WTC11 (cell line): ENCODE data around the gene HNRNPM. TPM values are rescaled to one million over a fixed set of nuclear protein-coding genes. Genes with fewer than 3 reads are reported as not detected.
"Not testable (repeated sequence)": the region's sequence is repeated elsewhere in the genome, so short reads cannot be mapped to it uniquely, and the experiment has no call there.

Experiments used
- ATAC-seq: fragments of 200-7000 bp; cut with Tn5 transposase; 2 replicates; pipeline ENCODE4 v1.10.0; 2021; ENCODE audit warnings: mild to moderate bottlenecking, moderate library complexity
- CTCF ChIA-PET: fragments of 300-600 bp; sonication (Branson Sonifier 250); formaldehyde crosslinking; loops from one replicate; lab custom pipeline; 2021; ENCODE audit warnings: antibody characterized with exemption; lab: Charles Lee
- POLR2A ChIA-PET: fragments of 350-600 bp; sonication (Branson Sonifier 250); formaldehyde crosslinking; loops from one replicate; lab custom pipeline; 2021; ENCODE audit warnings: antibody characterized with exemption; lab: Charles Lee
- DNase-seq: peaks from one replicate; pipeline ENCODE4 v3.0.0; 2021; ENCODE audit warnings: low spot score
- H3K27ac Mint-ChIP-seq: 2 replicates; pipeline ENCODE4 v1.8.0; 2021; ENCODE audit warnings: mixed read lengths
- H3K27me3 Mint-ChIP-seq: 2 replicates; pipeline ENCODE4 v1.8.0; 2021; ENCODE audit warnings: low read depth, mild to moderate bottlenecking, moderate library complexity, mixed read lengths
- H3K36me3 Mint-ChIP-seq: 2 replicates; pipeline ENCODE4 v1.8.0; 2021; ENCODE audit warnings: mixed read lengths
- H3K4me1 Mint-ChIP-seq: 2 replicates; pipeline ENCODE4 v1.8.0; 2022; ENCODE audit warnings: mixed read lengths
- H3K4me3 Mint-ChIP-seq: 2 replicates; pipeline ENCODE4 v1.8.0; 2021; ENCODE audit warnings: mild to moderate bottlenecking, moderate library complexity, mixed read lengths
- H3K9me3 Mint-ChIP-seq: 2 replicates; pipeline ENCODE4 v1.8.0; 2021; ENCODE audit warnings: mixed read lengths
- ARID4B ChIP-seq: sonication (generic); formaldehyde crosslinking; IDR thresholded peaks from 2 replicates; pipeline ENCODE4 v1.8.0; 2023; ENCODE audit warnings: missing genetic modification reagents, mild to moderate bottlenecking, borderline replicate concordance
- ELF4 ChIP-seq: sonication (generic); formaldehyde crosslinking; IDR thresholded peaks from 2 replicates; pipeline ENCODE4 v1.8.1; 2022; ENCODE audit warnings: low read depth, mild to moderate bottlenecking, moderate library complexity, missing genetic modification reagents
- EMX1 ChIP-seq: fragments of 250-450 bp; sonication (Bioruptor Pico); IDR thresholded peaks from 2 replicates; pipeline ENCODE4 v1.8.0; 2021; ENCODE audit warnings: mild to moderate bottlenecking
- ERG ChIP-seq: fragments of 250-450 bp; sonication (Bioruptor Pico); IDR thresholded peaks from 2 replicates; pipeline ENCODE4 v1.8.0; 2021; ENCODE audit warnings: mild to moderate bottlenecking
- GTF2I ChIP-seq: fragments of 250-450 bp; sonication (Bioruptor Pico); conservative IDR thresholded peaks from 2 replicates; pipeline ENCODE4 v1.4.0; 2021; ENCODE audit warnings: mild to moderate bottlenecking
- OVOL2 ChIP-seq: fragments of 250-450 bp; sonication (Bioruptor Pico); IDR thresholded peaks from 2 replicates; pipeline ENCODE4 v1.9.0; 2021; ENCODE audit warnings: mild to moderate bottlenecking, borderline replicate concordance
- ZNF121 ChIP-seq: sonication (generic); formaldehyde crosslinking; IDR thresholded peaks from 2 replicates; pipeline ENCODE4 v1.8.0; 2023; ENCODE audit warnings: missing genetic modification reagents
- ZNF232 ChIP-seq: sonication (generic); formaldehyde crosslinking; IDR thresholded peaks from 2 replicates; pipeline ENCODE4 v1.8.0; 2022; ENCODE audit warnings: mild to moderate bottlenecking, missing genetic modification reagents
- ZNF532 ChIP-seq: fragments of 250-450 bp; sonication (Bioruptor Pico); IDR thresholded peaks from 2 replicates; pipeline ENCODE4 v1.9.0; 2021; ENCODE audit warnings: mild to moderate bottlenecking, borderline replicate concordance
- total RNA-seq: library from RNA; stranded (reverse); gene quantifications from 3 replicates; pipeline ENCODE4 v1.2.3, GENCODE V29; 2021

HNRNPM gene
- total RNA-seq, 1 experiment from 2014 or later = 416 TPM

GRCh38 chr19:8430650-8431049 is 14.1 kb upstream of the HNRNPM start (continued):
- no peak for TF ChIP-seq ERG (CRISPR knock-in tag)
- TF ChIP-seq ARID4B (CRISPR knock-in tag) = no peak
- no peak for TF ChIP-seq EMX1 (CRISPR knock-in tag)
- no peak for TF ChIP-seq GTF2I (CRISPR knock-in tag)
- no peak for TF ChIP-seq OVOL2 (CRISPR knock-in tag)
- TF ChIP-seq, all 79 proteins: peak for 0

GRCh38 chr19:8438236-8438635 is 6.5 kb upstream of the HNRNPM start:
- H3K36me3 Mint-ChIP-seq = 0 out of 2 replicates have a peak, but pooled peaks cover 7% of the 10 kb centered on the region
- H3K9me3 Mint-ChIP-seq = no peaks in the 10 kb centered on the region
- TF ChIP-seq ZNF232 (CRISPR knock-in tag) (no peak), ZNF532 (no peak)
- no peak overlapping the region for H3K4me3 Mint-ChIP-seq
- ChIA-PET POLR2A (no interaction called here), CTCF (interaction anchor here (0.9 to 1.9 kb wide), 2 partner anchors 10 to 25 kb away, joined by 3 to 11 read pairs; partner anchors contain the start of gene MARCHF2)
- no peaks in the 10 kb centered on the region for H3K27me3 Mint-ChIP-seq
- H3K4me1 Mint-ChIP-seq = peaks cover 11% of the 10 kb centered on the region
- peak overlapping the region; percentile 44; the same call in 1 of the 2 replicates for H3K27ac Mint-ChIP-seq
- DNase-seq = no peak
- no peak for ATAC-seq

GRCh38 chr19:8441725-8442544 is 2.8 kb upstream of the HNRNPM start:
- ATAC-seq (peak; percentile 74), DNase-seq (peak; percentile 44)
- ChIA-PET POLR2A (interaction anchor here (0.6 kb wide), 1 partner anchor 123 kb away, joined by 4 read pairs; no protein-coding TSS in a partner anchor), CTCF (interaction anchor here (0.6 to 2.1 kb wide), 10 partner anchors 18 to 289 kb away, joined by 3 to 16 read pairs (median 4); partner anchors contain the start of genes MARCHF2 and ZNF414)
- Mint-ChIP-seq H3K4me1 (peaks cover 27% of the 10 kb centered on the region), H3K4me3 (peak overlapping the region; percentile 31), H3K36me3 (peaks cover 17% of the 10 kb centered on the region), H3K27me3 (no peaks in the 10 kb centered on the region), H3K27ac (peak overlapping the region; percentile 99), H3K9me3 (no peaks in the 10 kb centered on the region)
- no peak for TF ChIP-seq OVOL2 (CRISPR knock-in tag)
- no peak for TF ChIP-seq ELF4
- peak; percentile 99 for TF ChIP-seq ZNF121
- peak; percentile 87 for TF ChIP-seq GTF2I (CRISPR knock-in tag)

GRCh38 chr19:8444140-8444676 is 567 bp upstream of the HNRNPM start:
- H3K27me3 Mint-ChIP-seq, ATAC-seq, H3K9me3 Mint-ChIP-seq, DNase-seq: not testable (repeated sequence)
- ChIA-PET POLR2A (interaction anchor here (0.9 to 1.6 kb wide), 4 partner anchors 26 to 82 kb away, joined by 3 to 8 read pairs (median 4); partner anchors contain the start of genes MARCHF2 and ZNF414), CTCF (interaction anchor here (0.9 to 1.7 kb wide), 9 partner anchors 31 to 138 kb away, joined by 3 to 10 read pairs (median 4); partner anchors contain the start of gene MARCHF2)
- peaks cover 17% of the 10 kb centered on the region for H3K36me3 Mint-ChIP-seq
- peaks cover 48% of the 10 kb centered on the region for H3K4me1 Mint-ChIP-seq
- peak overlapping the region; percentile 99 for H3K27ac Mint-ChIP-seq
- H3K4me3 Mint-ChIP-seq = peak overlapping the region; percentile 84
